Suppressor macrophage treated with lipopolysaccharide for 1 hour (primary cell): ENCODE data around the gene RBFOX2.

Experiments used
- DNase-seq, 3 donors: peaks; one replicate each; pipeline ENCODE4 v3.0.0-alpha.2; 2020 to 2022

Gene RBFOX2

GRCh38 chr22:35894937-35895708, 133.5 kb downstream of the RBFOX2 start:
- DNase-seq = no peak

- DNase-seq = no peak
Measured at GRCh38 chr22:35894464-35894878, 134.2 kb downstream of the RBFOX2 start.

GRCh38 chr22:35893698-35894097, 134.9 kb downstream of the RBFOX2 start:
- DNase-seq = no peak

DNA sequence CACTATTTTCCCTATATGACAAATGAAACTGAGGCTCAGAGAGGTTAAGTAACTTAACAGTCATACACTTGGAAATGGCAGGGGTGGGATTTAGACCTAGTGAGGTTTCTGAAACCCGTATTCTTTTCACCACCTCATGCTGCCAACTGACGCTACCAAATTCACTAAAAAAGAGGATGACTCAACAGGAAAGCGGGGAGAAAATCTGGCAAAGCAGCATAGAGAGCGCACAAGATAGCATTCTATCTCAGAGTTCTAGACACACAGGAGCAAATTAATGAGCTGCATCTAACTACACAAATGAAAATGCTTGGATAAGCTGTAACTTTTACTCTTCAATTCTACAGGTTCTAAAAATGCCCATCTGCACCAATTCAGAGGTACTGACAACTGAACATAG, 136.4 kb downstream of the RBFOX2 start:
- no peak for DNase-seq

- no peak for DNase-seq
Measured at GRCh38 chr22:35891442-35891841, 137.2 kb downstream of the RBFOX2 start.

DNA sequence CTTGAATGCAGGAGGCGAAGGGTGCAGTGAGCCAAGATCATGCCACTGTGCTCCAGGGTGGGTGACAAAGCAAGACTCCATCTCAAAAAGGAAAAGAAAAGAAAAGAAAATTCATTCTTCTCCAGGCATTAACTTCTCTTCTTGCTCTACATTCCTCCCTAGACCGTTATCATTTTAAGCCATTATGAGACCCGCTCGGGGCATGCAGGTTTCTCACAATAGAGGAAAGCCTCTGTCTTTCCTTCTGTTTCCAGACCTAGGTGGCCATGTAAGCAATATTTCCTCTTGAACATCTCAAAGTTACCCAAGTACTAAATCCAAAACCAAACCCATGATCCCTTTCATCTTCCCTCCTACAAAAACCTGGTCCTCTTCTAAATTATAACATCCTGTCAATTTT, 139.6 kb downstream of the RBFOX2 start:
- no peak for DNase-seq

- DNase-seq = no peak
Measured at GRCh38 chr22:35888181-35888870, 140.3 kb downstream of the RBFOX2 start.

- no peak for DNase-seq
Measured at GRCh38 chr22:35887296-35887875, 141.2 kb downstream of the RBFOX2 start.

DNA sequence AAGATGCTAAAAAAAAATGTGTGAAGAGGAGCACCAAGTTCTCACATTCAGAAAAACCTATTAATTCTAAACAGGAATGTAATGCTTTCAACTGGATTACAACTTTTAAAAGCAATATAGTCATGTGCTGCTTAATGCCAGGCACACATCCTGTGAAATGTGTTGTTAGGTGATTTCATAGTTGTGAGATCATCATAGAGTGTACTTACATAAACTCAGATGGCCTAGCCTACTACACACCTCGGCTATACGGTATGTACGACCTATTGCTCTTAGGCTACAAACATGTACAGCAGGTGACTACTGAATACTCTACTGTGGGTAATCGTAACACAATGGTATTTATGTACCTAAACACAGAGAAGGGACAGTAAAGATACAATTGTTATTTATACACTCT, 142.3 kb downstream of the RBFOX2 start:
- DNase-seq = no peak

- no peak for DNase-seq
Measured at GRCh38 chr22:35884529-35884928, 144.1 kb downstream of the RBFOX2 start.

DNA sequence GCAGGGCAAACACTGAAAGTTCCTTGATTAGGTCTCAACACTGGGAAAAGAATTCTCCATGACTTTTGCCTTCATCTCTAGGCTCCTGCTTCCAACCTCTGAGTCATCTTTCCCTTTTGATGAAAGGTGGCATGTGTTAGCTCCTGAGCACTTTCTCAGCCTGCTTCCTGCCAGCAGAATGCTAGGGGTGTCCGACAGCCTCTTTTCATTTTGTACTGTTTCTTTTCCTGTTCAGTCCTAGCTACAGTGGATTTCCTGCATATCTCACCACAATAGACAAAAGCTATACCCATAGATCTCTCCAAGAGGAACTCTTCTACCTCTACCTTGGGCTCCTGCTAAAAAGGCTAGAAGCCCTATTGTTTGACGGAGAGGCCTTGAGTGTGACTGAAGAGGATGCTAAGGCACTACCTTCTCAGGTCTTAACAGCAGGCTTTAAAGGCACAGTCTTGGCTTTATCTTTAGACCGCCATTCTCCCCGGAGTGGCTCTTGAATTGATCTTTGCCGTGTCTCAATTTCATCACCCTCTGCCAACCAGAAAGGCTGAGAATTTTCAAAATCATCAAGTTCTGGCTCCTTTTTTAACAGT, 145.5 kb downstream of the RBFOX2 start:
- DNase-seq = no peak

- no peak for DNase-seq
Measured at GRCh38 chr22:35882211-35883030, 146.2 kb downstream of the RBFOX2 start.

DNA sequence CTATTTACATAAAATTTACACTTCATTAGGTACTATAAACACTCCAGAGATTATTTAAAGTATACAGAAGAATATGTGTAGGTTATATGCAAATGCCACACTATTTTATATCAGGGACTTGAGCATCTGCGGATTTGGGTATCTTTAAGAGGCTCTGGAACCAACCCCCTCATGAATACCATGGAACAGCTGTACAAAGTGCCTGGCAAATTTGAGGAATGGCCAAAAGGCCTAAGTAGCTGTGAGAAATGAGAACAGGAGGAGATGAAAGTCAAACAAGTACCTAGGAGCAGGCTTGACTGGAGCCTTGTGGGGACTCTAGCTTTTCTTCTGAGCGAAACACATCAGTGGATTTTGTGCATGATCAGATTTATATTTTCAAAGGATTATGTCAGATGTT, 149.3 kb downstream of the RBFOX2 start:
- DNase-seq = no peak

- DNase-seq = no peak
Measured at GRCh38 chr22:35873426-35873825, 155.2 kb downstream of the RBFOX2 start.

- DNase-seq = no peak
Measured at GRCh38 chr22:35872451-35872850, 156.2 kb downstream of the RBFOX2 start.

DNA sequence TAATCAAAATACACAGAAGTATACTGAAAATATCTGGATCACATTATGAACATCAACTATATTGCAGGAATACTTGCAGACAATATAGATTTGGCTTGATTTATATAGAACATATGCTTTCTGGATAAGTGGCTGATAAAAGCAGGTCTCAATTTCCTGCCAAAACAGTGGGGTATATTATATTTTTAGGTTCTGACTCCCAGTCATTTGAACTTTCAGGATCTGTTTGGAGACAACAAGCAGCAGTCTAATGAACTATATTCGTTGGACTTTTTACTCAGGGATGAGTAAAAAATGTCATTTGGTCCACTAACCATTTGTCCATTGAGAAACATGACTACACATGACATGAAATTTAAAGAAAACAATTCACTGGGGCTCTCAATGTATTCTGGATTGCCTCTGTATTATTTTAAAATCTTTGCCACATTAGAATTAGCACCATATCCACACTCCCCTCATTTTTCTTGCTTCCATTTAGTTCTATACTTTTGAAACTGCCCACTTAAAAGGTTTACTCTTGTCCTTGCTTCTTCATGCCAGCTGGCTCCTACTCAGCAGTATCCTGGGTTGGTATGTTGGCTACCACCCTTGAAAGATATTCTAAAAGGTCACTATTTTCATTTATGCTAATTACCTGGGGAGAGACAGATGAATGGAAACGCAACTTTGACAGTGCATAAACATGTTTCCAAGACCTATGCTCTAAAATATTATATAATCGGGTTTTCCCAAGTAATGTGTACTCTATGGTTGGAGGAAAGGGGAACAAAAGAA, 157.9 kb downstream of the RBFOX2 start:
- DNase-seq = no peak

- no peak for DNase-seq
Measured at GRCh38 chr22:35868938-35869337, 159.7 kb downstream of the RBFOX2 start.

DNA sequence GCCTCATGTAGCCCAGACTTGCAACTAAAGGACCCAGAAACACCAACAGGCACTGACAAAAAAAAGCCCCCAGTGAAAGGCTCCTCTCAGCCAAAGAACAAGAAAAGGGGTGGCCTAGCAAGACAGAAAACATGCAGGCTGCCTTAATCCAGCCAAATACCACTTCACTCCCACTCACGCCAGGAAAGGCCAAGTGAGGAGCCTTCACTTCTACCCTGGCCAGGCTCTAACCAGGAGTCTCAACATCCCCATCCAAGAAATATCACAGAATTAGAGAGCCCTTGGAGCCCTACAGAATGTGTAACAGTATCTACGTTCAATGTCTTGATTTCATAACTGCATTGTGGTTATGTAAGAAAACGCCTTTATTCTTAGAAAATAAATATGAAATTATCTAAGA, 162.0 kb downstream of the RBFOX2 start:
- no peak for DNase-seq

GRCh38 chr22:35864545-35865165, 164.0 kb downstream of the RBFOX2 start:
- no peak for DNase-seq

DNA sequence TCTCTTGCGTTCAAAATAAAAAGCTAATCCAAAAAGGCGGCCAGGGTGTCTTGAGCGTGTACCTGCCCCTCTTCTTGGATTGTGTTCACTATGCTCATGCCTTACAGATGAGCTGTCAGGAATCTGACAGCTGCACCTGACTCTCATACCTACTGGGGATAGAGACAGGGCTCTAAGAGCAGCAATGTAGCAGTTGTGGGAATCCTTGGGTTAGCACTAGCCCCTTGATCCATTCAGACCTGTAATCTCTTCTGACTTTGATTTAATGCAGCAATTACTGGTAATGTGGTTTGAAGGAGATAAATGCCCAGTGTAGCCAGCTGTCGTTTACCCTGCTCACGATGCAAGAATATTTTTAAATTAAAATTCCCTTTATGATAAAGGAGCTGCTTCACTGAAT, 165.2 kb downstream of the RBFOX2 start:
- no peak for DNase-seq

- DNase-seq = no peak
Measured at GRCh38 chr22:35862697-35863096, 165.9 kb downstream of the RBFOX2 start.

- no peak for DNase-seq
Measured at GRCh38 chr22:35861451-35861850, 167.2 kb downstream of the RBFOX2 start.
